Measurements from ENCODE around the gene CLPX.
"Not testable (repeated sequence)": the region's sequence is repeated elsewhere in the genome, so short reads cannot be mapped to it uniquely, and the experiment has no call there.

CLPX gene

DNA sequence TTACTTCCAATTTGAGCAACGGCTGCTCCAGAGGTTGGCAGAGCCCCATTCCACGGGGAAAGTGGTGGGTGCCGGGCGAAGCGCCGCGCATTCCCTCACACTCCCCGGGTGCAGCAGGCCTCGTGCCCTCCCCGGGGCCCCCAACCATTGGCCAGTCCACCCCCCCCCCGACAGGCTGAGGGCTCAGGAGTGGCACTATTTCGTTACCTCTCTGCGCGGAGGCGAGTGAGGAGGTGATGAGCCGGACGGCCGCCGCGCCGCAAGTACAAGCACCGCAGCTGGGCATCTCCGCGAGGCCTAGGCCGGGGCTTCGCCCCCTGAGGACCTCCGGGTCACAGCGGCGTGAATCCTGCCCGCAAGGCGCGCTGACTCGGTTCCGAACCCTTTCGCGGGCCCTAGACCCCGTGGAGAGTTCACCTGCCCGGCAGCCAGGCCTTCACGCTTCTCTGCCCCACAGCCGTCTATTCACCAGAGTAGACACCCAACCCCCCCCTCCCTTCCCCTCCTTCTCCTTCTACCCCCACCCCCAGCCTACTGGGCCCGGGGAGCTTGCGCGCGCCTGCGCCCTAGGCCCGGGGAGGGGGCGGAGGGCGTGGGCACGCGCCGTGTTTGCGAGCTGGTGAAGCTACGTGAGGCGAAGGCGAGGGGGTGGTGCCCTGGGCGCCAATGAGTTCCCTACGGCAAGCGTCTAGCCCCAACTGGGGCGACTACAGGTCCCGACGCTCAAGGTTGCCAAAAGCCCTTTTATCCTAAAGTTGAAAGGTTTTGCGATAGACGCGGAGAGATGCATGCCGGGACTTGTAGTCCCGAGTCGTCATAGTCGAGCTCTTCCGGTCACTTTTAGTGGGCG is at the start of gene CLPX:
Gene CLPX (minus strand): TSS at position 475 of the 850 bp plus-strand sequence. CDS start 189 bp downstream, at position 286.
- DNase-seq (peak; percentile 90), ATAC-seq (peak; percentile 95)

DNA sequence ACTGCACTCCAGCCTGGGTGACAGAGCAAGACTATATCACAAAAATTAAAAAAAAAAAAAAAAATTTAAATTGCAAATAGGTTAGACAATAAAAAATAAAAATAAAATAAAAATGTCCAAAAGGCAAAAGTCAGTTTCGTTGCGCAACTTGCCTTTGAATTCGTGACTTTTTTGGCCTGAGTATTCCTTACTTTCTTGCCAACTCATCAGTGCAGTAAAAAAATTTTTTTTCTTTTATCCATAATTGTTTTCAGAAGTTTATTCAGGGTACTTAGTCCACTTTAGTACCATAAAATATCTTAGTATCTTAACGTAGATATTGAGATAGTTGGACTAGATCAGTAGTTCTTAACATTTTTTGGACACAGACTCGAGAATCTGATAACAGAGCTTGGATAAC is 48.6 kb upstream of the CLPX start:
- ATAC-seq (no peak), DNase-seq (no peak)

DNA sequence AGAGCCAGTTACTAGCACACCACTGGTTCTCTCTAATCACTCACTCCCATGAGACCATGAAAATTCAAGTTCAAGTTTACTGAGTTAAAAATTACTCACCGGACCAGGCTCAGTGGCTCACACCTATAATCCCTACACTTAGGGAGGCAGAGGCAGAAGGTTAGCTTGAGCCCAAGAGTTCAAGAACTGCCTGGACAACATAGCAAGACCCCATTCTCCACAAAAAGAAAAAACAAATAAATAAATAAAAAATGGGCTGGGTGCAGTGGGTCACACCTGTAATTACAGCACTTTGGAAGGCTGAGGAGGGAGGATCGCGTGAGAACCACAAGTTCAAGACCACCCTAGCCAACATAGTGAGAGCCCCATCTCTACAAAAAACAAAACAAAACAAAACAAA is 47.4 kb upstream of the CLPX start:
- ATAC-seq, result no peak
- DNase-seq, result no peak

DNA sequence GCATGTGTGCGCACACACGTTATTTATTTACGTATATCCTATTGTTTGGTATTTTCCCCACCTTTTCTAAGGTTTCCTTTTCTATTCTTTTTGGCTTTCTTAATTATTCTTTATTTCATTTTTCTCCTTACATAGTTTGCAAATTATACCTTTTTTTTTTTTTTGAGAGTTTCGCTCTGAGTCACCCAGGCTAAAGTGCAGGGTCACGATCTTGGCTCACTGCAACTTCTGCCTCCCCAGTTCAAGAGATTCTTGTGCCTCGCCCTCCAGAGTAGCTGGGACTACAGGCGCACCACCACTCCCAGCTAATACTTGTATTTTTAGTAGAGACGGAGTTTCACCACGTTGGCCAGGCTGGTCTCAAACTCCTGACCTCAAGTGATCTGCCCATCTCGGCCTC is 46.2 kb upstream of the CLPX start:
- DNase-seq (no peak), ATAC-seq (no peak)

DNA sequence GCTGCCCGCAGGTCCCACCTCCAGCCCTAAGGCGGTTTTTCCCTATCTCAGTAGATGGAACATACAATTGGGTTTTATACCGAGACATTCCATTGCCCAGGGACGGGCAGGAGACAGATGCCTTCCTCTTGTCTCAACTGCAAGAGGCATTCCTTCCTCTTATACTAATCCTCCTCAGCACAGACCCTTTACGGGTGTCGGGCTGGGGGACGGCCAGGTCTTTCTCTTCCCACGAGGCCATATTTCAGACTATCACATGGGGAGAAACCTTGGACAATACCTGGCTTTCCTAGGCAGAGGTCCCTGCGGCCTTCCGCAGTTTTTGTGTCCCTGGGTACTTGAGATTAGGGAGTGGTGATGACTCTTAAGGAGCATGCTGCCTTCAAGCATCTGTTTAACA is 41.8 kb upstream of the CLPX start:
- not testable (repeated sequence) for ATAC-seq, DNase-seq

DNA sequence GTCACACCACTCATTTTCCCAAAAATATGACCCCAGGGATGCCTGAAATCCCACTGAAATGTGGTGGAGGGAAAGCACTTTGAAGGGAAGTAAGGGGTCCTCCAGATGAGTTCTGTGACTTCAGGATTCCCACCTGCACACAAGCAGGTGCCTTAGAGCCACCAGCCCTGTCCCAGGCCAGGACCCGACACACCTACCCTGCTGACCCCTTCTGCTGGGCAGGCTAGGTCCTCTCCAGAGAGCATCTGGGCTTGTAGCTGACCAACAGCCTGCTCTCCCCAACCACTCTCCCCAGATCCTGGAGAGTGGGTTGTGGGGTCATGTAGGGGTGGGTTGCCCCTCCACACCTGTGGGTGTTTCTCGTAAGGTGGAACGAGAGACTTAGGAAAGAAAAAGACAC is 41.1 kb upstream of the CLPX start:
- ATAC-seq, result no peak
- no peak for DNase-seq

DNA sequence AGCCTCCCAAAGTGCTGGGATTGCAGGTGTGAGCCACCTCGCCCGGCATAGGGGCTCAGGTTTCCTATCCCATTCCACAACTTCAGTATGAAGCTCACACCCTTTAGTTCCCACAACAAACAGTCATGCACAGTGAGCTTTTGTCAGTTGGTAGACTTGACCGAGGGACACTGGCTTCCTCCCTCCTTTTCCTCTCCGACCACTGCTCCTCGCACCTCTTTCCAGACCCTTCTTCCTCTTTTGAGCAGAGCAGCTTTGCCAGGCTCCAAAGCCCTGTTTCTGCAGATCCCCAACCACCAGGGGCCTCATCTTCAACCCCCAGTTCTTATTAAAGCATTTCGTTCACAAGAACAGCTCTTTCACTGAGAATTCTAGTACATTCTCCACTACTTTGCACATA is 38.9 kb upstream of the CLPX start:
- no peak for DNase-seq
- ATAC-seq, result no peak

DNA sequence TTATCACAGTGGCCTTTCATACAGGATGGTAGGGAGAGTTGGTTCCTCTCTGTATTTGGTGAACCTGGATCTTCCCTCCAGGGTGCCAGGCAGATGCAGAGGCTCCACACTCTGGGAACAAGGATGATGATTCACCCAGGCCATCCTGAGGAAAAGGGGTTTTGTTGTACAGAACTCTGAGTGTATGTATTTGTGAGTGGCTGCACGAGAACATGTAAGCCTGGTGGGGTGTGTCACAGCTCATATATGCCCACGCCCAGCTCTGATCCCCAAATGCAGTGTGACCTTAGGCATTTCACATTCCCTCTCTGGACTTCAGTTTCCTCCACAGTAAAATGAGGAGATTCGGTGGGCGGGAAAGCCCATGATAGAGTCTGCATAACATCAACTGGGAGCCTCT is 37.7 kb upstream of the CLPX start:
- no peak for DNase-seq
- ATAC-seq, result no peak

DNA sequence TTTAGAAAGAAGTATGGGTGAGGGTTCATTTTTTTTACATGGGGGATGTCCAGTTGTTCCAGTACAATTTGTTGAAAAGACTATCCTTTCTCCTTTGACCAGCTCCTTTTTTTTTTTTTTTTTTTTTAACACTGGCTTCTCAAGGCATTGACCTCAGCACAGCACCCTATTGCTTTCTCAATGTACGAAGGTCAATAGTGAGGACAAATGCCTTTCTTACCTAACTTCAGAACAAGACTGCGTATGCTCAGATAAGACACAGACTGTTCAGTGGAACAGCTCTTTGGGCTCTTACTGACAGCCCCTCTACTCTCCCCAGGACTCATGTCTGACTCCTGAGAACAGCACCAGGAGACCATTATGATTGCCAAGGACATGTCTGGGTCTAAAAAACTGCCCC is 36.6 kb upstream of the CLPX start:
- ATAC-seq (no peak), DNase-seq (no peak)

DNA sequence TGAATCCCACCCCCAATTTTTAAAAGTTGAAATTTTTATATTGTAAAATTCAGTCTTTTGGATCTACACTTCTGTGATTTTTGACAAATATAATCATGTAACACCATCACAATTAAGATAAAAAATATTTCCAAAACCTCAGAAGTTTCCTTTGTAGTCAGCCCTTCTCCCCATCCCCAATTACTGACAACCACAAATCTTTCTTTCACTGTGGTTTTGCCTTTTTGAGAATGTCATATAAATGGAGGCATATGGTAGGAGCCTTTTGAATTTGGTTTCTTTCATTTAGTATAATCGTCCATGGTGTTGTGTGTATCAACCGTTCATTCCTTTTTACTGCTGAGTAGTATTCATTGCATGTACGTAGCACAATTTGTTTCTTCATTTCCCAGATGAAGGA is 34.0 kb upstream of the CLPX start:
- ATAC-seq (peak; percentile 25), DNase-seq (no peak)

DNA sequence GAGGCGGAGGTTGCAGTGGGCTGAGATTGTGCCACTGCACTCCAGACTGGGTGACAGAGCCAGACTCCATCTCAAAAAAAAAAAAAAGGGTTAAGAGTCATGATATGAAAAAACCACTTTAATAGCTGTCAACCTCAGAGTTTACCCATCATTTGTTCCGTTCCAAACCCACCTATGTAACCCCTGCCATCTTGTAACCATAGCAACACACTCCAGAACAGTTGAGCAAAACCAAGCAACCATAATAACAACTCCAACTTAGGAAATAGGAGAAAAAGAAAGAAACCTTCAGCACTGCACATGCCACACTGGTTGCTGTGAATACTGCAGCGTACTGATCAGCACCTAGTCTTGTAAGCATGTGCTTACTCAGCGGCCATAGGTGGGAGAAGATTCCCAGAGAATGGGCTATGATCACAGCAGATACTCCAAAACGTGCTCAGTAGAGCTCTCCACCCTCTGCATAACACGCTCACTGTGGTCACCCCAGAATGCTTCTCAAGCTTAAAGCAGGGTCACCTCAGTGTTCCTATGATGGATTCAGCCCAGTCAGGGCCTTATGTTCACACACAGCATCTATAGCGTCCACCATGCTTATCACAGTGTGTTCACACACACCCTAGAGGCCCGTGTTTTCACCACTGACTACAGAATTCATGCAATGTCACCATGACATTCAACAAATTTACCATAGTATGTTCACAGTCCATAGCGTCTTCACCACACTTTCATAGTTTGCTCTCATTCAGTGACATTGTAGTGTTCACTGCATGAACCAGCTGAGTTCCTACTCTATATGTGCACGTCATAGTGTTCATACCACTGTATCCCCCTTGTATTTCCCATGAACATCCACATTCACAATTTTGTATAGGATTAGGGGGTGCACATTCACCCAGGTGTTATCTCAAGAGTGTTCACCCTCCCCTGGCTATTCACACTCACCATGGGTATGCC is 32.7 kb upstream of the CLPX start:
- no peak for DNase-seq

DNA sequence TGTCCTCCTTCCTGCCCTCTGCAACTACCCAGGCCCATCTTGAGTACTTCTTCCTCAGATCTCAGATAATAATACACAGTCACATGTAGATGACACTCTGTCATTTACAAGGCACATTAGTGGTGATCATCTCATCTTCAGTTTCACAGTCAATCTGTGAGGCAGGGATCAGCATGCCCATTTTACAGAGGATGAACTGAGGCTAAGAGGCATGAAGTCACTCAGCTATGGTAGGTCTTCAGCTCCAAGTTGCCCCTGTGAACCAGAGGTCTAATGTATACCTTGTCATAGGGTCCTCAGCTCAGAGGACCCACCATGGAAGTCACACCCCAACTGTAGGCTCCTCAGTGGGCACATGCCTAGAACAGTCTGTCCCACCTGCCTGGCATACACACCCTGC is 30.4 kb upstream of the CLPX start:
- DNase-seq, result no peak
- ATAC-seq, result no peak

More for the DNA sequence above, 32.7 kb upstream of the CLPX start:
- peak; percentile 75 for ATAC-seq

DNA sequence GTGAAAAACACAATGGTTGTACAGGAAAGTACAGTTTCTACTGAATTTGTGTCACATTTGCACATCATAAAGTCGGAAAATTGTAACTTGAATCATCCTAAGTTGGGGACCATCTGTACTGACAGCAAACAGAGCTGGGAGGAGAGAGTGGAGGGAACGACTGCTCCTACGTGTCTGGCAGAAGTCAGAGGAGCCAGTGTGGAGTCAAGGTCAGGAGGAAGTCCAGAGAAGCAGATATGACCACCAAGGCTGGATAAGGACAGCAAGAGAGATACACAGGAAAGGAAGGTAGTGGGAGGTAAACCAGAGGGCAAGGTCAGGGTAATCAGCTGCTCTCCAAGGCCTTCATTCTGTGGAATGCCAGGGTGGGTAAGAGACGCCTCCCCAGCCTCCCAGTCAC is 28.9 kb upstream of the CLPX start:
- ATAC-seq (no peak), DNase-seq (no peak)

DNA sequence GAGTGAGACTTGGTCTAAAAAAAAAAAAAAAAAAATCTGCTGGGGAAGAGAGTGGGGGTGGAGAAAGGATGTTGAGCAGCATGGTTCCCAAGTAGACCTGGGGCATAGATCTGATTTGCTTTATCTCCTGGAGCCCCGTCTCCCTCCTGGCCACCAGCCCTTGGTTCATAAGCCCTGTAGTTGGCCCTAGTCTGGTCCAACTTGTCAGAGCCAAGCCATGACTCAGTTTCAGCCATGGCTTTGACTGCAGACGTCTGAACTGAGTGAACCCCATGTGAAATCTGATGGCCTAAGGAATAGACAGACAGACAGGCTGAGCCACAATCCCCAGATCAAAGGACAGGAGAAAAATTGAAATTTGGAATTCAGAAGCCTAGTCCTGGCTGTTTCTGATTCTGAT is 28.1 kb upstream of the CLPX start:
- no peak for ATAC-seq
- no peak for DNase-seq

DNA sequence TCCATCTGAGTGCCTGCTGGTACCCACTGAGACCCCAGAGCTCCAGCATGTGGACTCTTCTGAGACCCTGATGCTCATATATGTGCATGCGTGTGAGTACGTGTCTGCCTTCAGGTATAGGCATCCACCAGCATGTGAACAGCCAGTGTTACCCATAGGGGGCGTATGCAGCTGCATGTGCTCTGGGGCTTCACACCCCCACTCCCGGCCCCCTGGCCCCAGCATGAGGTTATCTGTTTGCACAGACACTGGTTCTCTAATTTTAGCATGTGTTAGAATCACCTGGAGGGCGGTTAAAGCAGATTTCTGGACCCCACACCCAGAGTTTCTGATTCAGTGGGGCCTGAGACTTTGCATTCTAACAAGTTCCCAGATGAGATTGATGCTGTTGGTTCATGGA is 27.0 kb upstream of the CLPX start:
- DNase-seq (peak; percentile 62), ATAC-seq (peak; percentile 78)

DNA sequence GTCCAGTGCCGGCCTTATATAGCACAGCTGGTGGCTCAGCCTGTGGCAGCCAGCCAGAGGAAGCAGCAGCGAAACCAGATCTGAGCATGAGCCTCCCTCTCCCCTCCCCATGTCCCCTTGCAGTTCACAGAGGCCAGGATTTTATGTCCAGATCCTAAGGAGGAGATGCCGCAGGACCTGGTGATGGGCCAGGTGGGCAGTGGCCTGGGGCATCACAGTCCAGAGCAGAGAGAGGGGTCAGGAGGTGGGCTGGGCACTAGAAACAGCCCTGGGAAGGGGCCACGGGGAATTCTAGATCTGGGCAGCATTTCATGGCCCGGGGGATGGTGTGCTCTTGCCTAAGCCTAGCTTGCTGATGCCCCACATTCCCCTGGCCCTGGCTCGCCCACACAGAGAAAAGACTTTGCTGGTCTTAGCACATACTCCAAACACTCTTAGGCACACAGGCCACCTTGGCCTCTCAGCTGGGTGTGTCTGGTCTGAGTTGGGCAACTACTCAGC is 26.4 kb upstream of the CLPX start:
- DNase-seq (no peak), ATAC-seq (no peak)

DNA sequence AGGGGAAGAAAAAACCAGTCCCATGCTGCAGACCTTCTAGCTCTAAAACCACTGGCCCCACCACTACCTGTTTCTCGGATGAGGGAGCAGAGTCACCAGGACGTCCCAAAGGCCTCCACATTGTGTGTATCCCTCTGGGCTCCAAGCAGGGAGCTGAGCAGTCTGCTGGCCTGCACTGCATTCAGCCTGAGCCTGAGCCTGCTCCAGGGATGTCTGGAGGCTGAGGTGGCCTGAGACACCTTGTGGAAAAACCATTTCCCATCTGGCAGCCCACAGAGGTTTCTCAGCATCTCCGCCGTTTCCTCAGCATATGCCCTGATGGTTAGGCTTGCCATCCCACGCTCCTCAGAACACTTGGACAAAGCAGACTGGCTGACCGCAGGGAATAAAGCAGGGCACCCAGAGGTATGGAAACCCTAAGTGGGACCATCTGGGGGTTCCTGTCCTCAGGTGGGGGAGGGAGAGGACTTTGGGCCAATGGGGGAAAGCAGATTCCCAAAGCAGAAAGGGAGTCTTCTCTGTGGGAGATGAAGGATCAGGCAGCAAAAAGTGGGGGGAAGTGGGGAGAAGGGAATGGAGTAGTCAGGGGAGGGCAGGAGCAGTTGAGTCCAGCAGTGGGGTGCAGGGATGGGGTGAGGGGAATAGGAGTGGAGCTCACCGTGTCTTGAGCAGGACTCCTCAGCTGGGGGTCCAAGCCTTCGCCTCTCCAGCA is 25.8 kb upstream of the CLPX start, which contains the start of gene CILP:
Gene CILP (minus strand): TSS at position 704 of the 712 bp plus-strand sequence. CDS start 1,718 bp downstream, outside the sequence.
- ATAC-seq, result no peak
- no peak for DNase-seq

DNA sequence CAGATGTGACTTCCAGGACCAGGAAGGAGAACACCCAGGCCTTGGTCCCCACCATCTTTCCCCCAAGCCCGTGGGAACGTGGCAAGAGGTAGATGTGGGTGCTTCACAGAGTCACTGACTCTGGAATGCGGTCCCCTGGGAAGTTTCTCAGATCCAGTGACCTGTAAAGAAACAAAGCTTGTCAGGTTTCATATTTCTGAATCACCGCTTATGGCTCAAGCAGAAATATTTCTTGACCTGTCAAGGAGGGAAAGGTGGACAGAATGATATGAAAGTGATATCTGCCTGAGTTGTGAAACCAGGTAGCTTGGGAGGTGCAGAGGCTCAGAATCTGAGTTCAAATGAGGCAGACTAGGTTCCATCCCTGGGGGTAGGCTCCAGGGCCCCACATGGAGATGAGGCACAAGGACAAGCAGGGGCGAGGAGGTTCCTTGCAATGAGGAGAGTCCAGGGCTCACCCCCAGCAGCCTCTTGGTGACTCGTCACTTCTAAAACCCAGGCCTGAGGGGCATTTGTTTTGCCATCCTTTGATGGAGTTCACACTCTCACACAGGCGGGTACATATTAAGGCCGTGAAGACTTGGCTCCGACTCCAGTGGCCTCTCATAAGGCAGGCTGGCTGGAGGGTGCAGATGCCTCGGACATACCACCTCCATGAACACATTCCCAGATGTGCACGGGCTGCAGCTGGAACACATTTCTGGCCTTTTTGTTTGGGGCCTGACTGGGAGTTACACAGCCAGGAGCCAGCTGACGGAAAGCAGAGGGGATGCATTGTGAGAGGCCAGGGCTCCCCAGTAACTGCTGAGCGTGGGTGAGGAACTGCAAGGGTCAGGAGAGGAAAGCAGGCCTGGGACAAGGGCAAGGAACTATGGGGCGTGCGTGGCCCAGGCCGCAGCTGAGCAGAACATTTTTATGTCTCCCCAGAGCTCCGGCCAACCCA is 24.8 kb upstream of the CLPX start:
- ATAC-seq, result no peak
- DNase-seq, result no peak

DNA sequence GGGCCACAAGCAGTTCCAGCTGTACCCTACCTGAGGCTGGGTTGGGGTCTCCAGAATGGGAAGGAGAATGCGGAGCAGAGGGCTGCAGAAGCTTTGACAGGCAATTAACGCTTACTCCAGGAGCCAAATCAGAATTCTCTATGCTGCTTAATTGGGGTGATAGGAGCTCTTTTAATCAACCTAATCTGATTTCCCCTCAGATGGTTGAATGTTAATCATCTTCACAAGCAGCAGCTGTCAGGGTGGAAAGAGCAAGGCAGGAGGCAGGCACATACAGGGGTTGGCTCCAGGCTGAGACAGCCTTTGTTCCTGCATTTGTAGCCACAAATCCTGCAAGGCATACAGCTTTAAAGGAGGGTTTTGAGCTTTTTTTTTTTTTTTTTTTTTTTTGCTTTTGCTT is 23.5 kb upstream of the CLPX start:
- ATAC-seq, result no peak
- no peak for DNase-seq

DNA sequence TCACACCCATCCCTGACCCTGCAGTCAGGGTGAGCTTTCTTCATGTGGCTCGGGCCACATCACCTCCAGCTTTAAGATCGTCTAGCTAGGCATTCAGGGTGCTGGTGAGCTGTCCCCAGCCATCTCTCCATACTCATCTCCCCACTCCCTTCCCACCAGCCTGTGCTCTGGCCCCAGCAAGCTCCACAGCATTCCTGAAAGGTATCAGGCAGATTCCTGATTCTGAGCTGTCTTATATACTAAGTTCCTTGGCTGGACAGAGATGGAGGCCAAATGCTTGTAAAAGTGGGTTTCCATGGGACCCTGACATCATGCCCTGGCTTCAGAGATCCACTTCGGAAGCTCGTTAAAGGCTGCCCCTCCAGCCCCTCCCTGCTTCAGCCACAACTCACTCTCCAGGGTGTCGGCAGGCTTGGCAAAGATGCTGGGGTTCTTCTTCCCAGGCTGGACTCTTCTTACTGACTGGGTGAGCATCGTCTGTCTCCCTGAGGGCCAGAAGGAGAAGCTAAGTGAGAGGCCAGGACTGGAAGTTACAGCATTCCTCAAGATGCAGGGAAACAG is 22.2 kb upstream of the CLPX start:
- no peak for DNase-seq
- ATAC-seq, result no peak

DNA sequence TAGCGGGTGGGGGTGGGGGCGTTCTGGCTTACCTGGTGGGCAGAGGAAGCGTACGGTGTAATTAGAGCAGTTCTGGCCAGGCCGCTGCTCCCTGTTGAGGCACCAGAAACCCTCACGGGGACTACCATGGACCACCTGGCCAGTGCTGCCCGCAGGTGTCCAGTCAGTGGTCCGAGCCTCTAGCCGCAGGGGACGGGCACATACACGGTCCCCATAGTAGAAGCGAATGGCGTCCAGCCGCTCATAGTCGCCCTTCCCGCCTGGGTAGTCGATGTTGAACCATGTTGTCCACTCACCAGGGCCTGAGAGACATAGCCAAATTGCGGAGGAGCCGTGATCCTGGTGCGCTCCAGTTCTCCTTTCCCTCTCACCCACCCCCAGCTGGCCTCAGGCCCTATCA is 21.6 kb upstream of the CLPX start:
- ATAC-seq (no peak), DNase-seq (no peak)
